Brain microvascular endothelial cell (primary cell): ENCODE data around the gene ANKDD1A.

Experiments used
- DNase-seq: peaks from one replicate; pipeline ENCODE4 v3.0.0-alpha.2; 2020
- H3K27ac ChIP-seq: fragments of 250-450 bp; sonication (Bioruptor Pico); 2 replicates; pipeline ENCODE4 v1.5.1; 2020; ENCODE audit warnings: mild to moderate bottlenecking, moderate library complexity
- H3K27me3 ChIP-seq: fragments of 250-450 bp; sonication (Bioruptor Pico); replicated peaks from 2 replicates; pipeline ENCODE4 v1.5.1; 2020; ENCODE audit warnings: mild to moderate bottlenecking
- H3K36me3 ChIP-seq: fragments of 250-450 bp; sonication (Bioruptor Pico); replicated peaks from 2 replicates; pipeline ENCODE4 v1.5.1; 2020; ENCODE audit warnings: mild to moderate bottlenecking
- H3K4me3 ChIP-seq: 2 replicates; pipeline ENCODE4 v1.5.1; 2011; ENCODE audit warnings: low read depth, mild to moderate bottlenecking, control low read depth, low read length, moderate library complexity
- in situ Hi-C: cut with HindIII; loops from 2 replicates; pipeline ENCODE4 v1.10.0; 2017; ENCODE audit warnings: low sequenced_read_pairs, low pct_ligation_motif_present
- TF ChIP-seq, protein P1 (sequence below): IDR thresholded peaks from 2 replicates; pipeline ENCODE4 v1.5.1; 2011; ENCODE audit warnings: low read depth, mild to moderate bottlenecking, moderate library complexity, low read length, control low read depth, inconsistent platforms; ENCODE audit errors: missing control alignments

Gene ANKDD1A

DNA sequence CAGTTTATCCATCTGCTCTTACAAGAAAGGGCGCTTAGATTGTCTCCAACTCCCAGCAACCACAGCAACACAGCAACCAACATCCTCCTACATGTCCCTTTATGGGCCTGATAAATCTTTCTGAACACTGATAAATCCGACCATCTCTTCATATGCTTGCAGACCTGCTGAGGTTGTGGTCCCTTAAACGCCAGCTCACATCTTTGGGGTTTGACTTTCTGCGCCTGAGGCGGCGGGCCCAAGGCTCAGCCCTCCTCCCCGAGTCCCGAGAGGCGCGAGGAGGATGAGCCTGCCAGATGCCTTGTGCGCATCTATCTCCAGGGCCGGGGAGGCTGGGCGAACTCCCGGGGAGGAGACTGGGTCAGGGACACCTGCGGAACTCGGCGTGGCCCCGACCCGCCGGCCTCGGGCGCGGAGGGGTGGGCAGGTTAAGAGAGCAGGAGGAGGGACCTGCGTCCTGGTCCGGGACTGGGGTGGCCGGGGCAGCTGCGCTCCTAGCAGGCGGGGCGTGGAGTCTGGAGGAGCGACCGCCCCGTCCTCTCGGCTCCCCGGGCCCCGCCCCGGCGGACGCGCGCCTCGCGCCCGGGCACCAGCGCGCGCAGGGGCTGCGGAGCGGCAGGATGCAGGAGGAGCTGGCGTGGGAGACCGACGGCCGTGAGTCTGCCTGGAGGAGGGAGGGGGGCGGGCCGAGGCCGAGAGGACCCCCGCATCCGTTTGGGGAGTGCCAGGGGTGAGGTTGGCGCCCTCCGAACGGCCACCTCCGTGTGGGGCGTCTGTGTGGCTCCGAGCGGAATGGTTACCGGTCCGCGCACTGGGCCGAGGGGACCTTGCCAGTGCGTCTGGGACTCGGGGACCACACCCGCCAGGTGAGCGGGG, at the start of gene ANKDD1A:
TSS of gene ANKDD1A (plus strand) at position 592 of the 876 bp plus-strand sequence. CDS start at position 621, 29 bp downstream.
- in situ Hi-C loops: no loop called here
- DNase-seq: no peak
- H3K27ac ChIP-seq: no peak within 1 kb of the TSS

DNA sequence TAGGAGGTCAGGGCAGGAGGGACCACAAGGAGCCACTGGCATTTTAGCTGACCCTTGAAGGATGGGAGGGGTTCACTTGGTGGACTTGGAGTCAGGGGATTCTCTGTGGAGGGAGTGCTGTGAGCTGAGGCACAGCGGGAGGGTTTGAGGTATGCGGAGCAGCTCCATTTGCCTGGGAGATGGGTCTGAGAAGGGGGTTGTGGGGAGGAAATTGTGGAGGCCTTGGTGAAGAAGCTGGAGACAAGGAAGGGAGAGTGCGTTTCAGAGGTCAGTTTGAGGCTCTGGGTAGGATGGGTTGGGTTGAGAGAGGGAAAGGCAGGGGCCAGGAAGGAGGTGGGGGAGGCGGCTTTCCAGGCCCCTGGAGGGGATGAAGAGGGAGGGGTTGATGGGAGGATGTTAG, 49.7 kb upstream of the ANKDD1A start:
- no peak for DNase-seq
- no peaks in the 10 kb centered on the region for H3K27me3 ChIP-seq
- TF ChIP-seq, protein P1, sequence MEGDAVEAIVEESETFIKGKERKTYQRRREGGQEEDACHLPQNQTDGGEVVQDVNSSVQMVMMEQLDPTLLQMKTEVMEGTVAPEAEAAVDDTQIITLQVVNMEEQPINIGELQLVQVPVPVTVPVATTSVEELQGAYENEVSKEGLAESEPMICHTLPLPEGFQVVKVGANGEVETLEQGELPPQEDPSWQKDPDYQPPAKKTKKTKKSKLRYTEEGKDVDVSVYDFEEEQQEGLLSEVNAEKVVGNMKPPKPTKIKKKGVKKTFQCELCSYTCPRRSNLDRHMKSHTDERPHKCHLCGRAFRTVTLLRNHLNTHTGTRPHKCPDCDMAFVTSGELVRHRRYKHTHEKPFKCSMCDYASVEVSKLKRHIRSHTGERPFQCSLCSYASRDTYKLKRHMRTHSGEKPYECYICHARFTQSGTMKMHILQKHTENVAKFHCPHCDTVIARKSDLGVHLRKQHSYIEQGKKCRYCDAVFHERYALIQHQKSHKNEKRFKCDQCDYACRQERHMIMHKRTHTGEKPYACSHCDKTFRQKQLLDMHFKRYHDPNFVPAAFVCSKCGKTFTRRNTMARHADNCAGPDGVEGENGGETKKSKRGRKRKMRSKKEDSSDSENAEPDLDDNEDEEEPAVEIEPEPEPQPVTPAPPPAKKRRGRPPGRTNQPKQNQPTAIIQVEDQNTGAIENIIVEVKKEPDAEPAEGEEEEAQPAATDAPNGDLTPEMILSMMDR: no peak
- no peak overlapping the region for H3K4me3 ChIP-seq
- H3K27ac ChIP-seq: no peak overlapping the region
- peaks cover 40% of the 10 kb centered on the region for H3K36me3 ChIP-seq
- in situ Hi-C loops: no loop called here

More for the DNA sequence above, at the start of gene ANKDD1A:
- no peaks in the 10 kb centered on the region for H3K27me3 ChIP-seq
- H3K36me3 ChIP-seq: no peaks in the 10 kb centered on the region
- TF ChIP-seq, protein P1: no peak
- peak within 1 kb of the TSS; percentile 65 for H3K4me3 ChIP-seq

DNA sequence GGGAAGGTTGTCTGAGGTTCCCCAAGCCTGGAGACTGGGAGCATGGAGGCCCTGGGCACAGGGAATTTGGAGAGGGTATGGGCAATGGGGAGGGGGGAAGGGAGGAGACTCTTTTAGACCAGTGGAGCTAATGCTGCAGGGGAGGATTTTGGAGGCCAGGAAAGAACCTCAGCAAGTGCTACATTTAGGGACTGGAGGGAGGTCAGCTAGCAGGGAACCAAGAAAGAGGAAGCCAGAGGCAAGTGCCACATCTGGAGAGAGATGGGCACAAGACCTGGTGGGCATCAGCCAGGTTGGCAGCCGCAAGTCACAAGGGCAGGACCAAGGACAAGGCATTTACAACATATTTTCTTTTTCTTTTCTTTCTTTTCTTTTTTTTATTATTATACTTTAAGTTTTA, 49.3 kb upstream of the ANKDD1A start:
- no peak overlapping the region for H3K4me3 ChIP-seq
- peaks cover 43% of the 10 kb centered on the region for H3K36me3 ChIP-seq
- DNase-seq: no peak
- in situ Hi-C loops: no loop called here
- H3K27ac ChIP-seq: no peak overlapping the region
- H3K27me3 ChIP-seq: no peaks in the 10 kb centered on the region
- TF ChIP-seq, protein P1: no peak

DNA sequence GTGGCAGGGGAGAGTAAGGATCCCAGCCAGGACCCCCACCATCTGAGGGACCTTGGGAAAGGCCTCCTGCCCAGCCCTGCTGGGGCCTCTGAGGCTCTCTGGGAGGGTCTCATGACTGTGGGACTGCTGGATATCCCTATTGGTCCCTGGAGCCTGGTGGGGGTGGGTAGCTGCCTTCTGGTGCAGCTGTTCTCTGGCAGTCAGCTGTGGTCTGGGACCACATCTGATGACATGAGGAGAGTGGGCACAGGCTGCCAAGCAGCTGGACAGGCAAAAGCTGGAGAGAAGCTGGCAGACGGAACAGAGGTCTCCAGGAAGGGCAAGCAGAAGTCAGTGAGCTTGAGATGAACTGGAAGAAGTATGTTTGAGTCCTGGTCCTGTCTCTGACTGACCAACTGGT, 47.6 kb upstream of the ANKDD1A start:
- peaks cover 46% of the 10 kb centered on the region for H3K36me3 ChIP-seq
- TF ChIP-seq, protein P1: no peak
- in situ Hi-C loops: no loop called here
- H3K27ac ChIP-seq: no peak overlapping the region
- no peaks in the 10 kb centered on the region for H3K27me3 ChIP-seq
- DNase-seq: no peak
- H3K4me3 ChIP-seq: no peak overlapping the region

DNA sequence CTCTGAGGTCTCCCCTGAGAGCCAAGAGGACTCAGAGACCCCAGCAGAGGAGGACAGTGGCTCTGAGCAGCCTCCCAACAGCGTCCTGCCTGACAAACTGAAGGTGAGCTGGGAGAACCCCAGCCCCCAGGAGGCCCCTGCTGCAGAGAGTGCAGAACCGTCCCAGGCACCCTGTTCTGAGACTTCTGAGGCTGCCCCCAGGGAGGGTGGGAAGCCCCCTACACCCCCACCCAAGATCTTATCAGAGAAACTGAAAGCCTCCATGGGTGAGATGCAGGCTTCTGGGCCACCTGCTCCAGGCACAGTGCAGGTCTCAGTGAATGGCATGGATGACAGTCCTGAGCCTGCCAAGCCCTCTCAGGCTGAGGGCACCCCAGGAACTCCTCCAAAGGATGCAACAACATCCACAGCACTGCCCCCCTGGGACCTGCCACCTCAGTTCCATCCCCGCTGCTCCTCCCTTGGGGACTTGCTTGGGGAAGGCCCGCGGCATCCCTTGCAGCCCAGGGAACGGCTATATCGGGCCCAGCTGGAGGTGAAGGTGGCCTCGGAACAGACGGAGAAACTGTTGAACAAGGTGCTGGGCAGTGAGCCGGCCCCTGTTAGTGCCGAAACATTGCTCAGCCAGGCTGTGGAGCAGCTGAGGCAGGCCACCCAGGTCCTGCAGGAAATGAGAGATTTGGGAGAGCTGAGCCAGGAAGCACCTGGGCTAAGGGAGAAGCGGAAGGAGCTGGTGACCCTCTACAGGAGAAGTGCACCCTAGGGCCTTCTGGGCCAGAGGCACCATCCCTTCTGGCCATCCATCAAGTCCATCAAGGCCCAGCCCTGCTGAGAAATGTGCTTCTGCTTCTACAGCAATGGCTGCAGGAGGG, 46.3 kb upstream of the ANKDD1A start:
- TF ChIP-seq, protein P1: no peak
- Histone ChIP-seq H3K27ac (peak overlapping the region; percentile 61), H3K36me3 (peaks cover 37% of the 10 kb centered on the region), H3K4me3 (no peak overlapping the region), H3K27me3 (no peaks in the 10 kb centered on the region)
- no peak for DNase-seq
- in situ Hi-C loops: no loop called here
